ENCODE measurements around the gene DCUN1D1.

The DCUN1D1 gene

DNA sequence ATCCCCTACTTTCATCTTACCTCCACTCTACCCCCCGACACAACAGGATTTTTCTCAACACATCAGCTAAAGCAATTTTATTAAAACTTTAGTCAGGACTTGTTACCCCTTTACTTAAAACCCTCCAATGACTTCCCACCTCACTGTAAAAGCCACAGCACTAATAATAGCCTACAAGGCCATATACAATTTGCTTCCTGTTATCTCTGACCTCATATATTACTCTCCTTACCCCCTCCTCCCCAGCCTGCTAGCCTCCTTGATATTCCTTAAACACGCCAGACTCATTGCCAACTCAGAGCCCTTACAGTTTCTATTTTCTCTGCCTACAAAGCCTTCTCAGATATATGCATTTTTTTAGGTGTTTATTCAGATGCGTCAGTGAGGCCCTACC lies 54.4 kb downstream of the DCUN1D1 start:
- no peak for DNase-seq

DNA sequence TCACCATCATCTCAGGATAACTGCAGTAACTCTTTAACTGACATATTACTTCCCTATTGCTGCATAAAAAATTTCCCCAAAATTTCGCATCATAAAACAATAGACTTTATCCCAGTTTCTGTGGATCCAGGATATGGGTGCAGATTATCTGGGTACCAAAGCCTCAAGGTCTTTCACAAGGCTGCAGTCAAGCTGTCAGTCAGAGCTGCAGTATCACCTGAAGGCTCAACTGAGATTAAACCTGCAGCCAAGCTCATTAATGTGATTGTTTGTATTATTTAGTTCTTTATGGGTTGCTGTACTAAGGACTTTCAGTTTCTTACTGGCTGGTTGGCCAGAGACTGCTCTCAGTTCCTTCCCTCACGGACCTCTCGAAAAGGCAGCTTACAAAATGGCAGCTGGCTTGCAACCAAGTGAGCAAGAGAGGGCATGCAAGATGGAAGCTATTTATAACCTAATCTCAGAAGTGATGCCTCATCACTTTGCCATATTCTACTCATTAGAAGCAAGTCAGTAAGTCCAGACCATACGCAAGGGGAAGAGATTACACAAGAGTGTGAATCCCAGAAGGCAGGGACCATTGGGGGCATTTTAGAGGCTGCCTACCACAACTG lies 54.9 kb downstream of the DCUN1D1 start:
- no peak for DNase-seq

DNA sequence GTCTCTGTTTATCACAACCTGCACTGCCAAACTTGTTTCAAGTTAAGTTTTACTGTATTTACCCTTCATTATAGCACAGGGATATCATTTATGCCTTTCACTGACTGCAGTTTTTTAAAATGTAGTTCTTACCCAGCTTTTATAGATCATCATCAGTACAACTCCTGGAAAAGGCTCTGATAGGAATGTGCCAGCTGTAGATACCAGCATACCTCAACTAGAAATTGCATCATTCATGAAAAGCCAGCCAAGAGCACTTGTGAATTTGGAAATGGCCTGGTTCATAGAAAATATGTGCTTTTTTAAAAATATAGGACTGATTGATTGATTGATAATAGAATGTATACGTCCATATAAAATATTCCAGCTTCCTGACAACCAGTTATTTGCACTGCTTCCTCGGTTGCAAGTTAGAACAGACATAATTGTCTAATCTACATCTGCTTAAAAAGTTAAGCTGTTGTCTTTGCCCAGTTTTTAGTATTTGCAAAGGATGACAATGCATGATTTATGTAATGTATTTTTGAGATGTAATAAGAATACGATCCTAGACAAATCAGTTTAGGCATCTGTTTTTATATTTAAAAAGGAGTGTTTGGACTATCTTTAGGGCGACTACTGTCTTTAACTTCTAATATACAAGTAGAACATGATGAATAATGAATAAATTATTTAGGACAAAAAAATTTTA lies 58.5 kb downstream of the DCUN1D1 start:
- no peak for DNase-seq

DNA sequence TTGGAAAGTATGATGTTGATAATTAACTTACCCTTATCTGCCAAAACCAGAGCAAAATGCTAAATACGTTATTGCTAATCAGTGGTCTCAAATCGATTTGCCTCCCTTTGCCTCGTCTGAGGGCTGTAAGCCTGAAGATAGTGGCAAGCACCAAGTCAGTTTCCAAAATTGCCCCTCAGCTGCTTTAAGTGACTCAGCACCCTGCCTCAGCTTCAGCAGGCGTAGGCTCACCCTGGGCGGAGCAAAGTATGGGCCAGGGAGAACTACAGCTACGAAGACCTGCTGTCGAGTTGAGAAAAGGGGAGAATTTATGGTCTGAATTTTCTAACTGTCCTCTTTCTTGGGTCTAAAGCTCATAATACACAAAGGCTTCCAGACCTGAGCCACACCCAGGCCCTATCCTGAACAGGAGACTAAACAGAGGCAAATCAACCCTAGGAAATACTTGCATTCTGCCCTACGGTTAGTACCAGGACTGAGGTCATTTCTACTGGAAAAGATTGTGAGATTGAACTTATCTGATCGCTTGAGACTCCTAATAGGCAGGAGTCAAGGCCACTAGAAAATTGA lies 59.7 kb downstream of the DCUN1D1 start:
- no peak for DNase-seq

- no peak for DNase-seq
Observed at GRCh38 chr3:182919866-182920357, 60.4 kb downstream of the DCUN1D1 start.

DNA sequence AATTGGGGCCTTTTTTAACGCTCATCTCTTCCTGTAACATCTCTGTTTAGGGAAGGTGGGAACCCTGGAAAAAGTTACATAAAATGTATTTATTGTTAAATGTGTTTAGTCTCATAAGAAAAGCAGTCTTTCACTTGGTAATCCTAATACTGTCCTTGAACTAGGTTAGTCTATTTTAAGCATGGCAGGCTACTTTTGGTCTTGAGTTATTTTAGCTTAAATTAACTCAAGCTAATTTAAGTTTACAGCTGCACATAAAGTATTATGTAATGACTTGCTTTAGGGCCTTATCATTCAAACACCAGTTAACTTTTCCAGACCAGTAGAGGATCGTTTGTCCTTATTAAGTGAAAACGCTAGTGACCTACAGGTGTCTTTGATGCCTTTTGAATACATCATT lies 63.2 kb downstream of the DCUN1D1 start:
- DNase-seq, result no peak

DNA sequence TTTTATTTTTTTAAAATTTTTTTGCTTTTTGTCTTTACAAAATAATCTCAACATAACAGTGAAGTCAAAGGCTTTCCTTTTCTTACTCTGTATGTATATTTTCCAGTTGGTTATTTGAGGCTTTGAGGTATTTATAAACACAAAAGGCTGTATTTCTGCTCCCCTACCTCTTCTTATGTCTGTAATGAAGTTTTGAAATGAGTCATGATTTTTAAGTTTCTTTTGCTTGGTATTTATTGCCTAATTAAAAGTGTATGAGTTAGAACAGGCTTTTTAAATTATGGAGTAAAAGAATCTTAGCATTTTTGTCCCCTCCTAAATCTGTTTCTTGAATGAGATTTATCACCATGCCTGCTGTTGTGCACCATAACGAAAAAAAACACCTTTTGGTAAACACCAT lies 66.0 kb downstream of the DCUN1D1 start:
- no peak for DNase-seq

GRCh38 chr3:182913889-182914288 lies 66.4 kb downstream of the DCUN1D1 start:
- DNase-seq, result peak in 1 of 2 donors; percentile 55

- no peak for DNase-seq
Observed at GRCh38 chr3:182912474-182912873, 67.9 kb downstream of the DCUN1D1 start.

GRCh38 chr3:182911782-182912111 lies 68.6 kb downstream of the DCUN1D1 start:
- no peak for DNase-seq

DNA sequence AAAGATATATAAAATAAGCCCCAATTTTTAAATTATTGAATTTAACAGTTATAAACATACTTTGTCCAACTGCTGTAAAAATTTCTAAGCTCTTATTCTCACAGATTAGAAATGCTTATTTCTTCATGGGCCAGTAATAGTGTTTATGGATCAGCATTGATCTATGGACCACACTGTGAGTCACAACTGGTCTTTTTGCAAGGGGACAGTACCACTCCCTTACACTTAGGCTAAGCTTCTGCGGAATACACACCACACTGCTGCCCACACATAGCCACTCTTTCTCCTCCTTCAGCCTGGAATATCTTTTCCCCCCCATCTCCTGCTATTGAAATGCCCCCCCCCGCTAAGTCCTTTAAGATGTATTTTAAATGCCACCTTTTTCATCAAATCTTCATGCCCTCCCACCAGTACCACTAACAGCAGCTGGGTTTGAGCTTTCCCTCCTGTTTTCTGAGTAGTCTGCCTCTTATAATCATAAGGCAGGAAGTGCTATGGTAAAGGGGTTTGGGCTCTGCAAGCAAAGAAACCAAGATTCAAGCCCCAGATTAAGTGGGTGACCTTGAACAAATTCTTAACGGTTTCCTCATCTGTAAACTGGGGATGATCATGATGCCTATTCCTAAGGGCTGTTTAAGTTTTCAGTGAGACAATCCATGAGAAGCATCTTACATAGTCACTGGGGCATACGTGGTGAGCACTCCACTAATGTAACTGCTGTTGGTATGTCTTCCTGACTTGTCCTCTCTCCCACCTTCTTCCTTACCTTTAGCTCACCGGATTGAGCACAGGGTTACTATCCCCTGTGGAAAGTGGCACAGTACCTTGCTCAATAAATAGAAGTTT lies 69.2 kb downstream of the DCUN1D1 start:
- peak in 1 of 2 donors; percentile 19 for DNase-seq

DNA sequence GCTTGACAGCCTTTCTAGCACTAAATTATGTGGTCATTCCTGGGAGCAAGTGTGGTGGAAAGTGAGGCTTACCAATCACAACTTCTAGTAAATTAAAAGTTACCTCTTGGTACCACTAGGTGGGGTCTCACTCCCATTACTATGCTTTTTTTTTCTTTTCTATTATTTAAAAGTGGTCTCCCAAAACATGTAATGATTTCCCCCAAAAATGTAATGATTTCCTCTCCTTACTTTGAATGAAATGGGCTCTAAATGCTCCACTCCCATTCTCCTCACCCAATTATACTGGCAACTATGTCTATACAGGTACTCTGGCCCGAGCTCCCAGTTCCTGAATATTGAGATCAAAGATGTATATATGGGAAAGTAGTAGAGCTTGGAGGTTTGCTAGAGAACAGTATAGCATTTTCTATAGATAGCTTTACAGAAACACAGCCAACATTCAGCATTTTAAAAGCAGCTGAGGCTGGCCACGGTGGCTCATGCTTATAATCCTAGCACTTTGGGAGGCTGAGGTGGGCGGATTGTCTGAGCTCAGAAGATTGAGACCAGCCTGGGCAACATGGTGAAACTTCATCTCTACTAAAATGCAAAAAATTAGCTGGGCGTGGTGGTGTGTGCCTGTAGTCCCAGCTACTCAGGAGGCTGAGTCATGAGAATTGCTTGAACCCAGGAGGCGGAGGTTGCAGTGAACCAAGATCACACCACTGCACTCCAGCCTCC lies 70.9 kb downstream of the DCUN1D1 start:
- DNase-seq, result peak in 1 of 2 donors; percentile 31

GRCh38 chr3:182908471-182908870 lies 71.9 kb downstream of the DCUN1D1 start:
- no peak for DNase-seq

- no peak for DNase-seq
Observed at GRCh38 chr3:182906036-182906435, 74.3 kb downstream of the DCUN1D1 start.

DNA sequence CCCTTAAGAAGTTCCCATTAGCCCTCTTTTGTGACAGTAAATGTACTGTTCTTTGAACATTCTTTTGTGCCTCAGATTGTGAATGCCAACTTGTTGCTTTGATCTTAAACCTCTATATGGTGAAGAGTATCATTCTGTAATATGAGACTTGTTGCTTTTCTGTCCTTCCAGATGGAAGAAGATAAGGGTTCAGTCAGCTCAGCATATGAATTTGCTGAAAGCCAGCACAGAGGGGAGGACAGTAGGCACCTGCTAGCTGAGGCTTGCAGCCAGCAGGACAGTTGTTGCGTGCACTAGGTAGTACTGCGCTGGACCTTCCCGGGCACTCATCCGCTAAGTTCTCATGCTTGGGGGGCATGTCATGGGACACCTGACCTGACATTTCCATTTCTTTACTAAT lies 74.7 kb downstream of the DCUN1D1 start:
- DNase-seq, result no peak

GRCh38 chr3:182904164-182904563 lies 76.2 kb downstream of the DCUN1D1 start:
- no peak for DNase-seq

DNA sequence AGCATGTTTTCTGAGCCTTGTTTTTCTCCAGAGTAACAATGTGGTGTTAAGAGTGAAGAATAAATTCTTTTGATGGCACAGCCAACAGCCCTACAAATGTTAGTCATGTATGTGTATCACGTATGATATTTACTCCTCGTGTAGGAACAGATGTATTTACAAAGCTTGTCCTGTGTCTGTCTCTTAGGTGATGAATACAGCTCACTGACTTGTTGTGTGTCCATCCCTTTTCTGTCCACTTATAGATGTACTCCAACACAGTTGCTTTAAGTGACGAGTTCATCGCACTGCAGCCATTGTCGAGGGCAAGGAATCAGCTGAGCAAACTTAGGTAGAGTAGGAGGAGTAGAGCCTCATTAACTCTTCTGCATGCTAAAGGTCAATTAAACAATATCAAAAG lies 78.1 kb downstream of the DCUN1D1 start:
- DNase-seq, result no peak

DNA sequence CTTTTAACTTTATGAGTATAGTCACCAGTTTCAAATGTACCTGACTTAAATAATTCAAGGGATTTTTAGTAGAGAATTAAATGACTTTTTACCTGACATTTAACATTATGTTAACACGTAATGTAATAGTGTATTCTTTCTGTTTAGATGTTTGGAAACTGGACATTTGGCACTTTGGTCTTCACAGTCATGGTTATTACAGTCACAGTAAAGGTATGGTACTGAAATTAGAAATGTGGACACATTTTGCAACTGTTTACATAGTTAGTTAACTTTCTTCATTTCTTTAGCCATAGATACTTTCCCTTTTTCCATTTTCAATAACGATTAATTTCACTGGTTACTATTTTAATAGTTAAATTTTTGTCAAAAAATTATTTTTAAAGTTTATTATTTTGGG lies 83.8 kb downstream of the DCUN1D1 start:
- DNase-seq, result no peak

GRCh38 chr3:182895513-182896112 lies 84.7 kb downstream of the DCUN1D1 start:
- DNase-seq, result no peak

DNA sequence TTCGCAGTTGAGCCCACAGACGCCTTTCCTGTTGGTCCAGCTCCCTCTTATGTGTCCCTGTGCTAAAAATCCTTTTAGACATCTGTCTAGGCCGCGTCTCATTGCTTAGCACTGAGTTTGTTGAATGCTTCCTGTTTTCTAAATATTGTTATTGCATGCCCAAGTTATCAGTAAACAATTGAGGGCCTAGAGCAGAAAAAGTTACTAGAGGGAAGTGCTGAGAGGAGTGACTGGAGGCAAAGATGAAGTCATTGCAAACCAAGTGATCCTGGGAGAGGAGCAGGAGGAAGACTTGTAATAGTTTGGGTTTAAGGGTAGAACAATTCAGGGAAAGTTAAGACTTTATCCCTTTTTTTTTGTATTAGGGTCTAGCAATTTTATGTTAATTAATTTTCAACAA lies 88.1 kb downstream of the DCUN1D1 start:
- DNase-seq, result no peak

GRCh38 chr3:182891364-182891763 lies 89.0 kb downstream of the DCUN1D1 start:
- DNase-seq, result no peak

GRCh38 chr3:182889948-182890629 lies 90.2 kb downstream of the DCUN1D1 start:
- DNase-seq, result no peak

All from CD4-positive, alpha-beta T cell treated with Interleukin-4 for 1 hour (primary cell).